Measurements from ENCODE around the gene PEF1. TPM values are rescaled to one million over a fixed set of nuclear protein-coding genes. Genes with fewer than 3 reads are reported as not detected.

PEF1 gene
- total and polyA plus RNA-seq, 7 donors, result 52.9 to 87.4 (median 66.4) TPM

- Histone ChIP-seq H3K27ac (peak overlapping the region; percentile 77 to 82 (median 80)), H3K4me1 (peaks cover 0 to 99% (median 89%) of the 10 kb centered on the region in 4 donors), H3K27me3 (no peaks in the 10 kb centered on the region), H3K36me3 (peaks cover 0 to 12% (median 3%) of the 10 kb centered on the region in 4 donors), H3K9me3 (no peaks in the 10 kb centered on the region), H3K4me3 (peak overlapping the region in 1 of 4 donors; percentile 32)
- intact Hi-C loops (cut with DNase I), result no loop called here
- TF ChIP-seq POLR2AphosphoS5 (IDR thresholded peaks at IDR 0.05) (no peak), EP300 (IDR thresholded peaks at IDR 0.05) (no peak), POLR2A (IDR thresholded peaks at IDR 0.05) (no peak)
- TF ChIP-seq, protein P1, sequence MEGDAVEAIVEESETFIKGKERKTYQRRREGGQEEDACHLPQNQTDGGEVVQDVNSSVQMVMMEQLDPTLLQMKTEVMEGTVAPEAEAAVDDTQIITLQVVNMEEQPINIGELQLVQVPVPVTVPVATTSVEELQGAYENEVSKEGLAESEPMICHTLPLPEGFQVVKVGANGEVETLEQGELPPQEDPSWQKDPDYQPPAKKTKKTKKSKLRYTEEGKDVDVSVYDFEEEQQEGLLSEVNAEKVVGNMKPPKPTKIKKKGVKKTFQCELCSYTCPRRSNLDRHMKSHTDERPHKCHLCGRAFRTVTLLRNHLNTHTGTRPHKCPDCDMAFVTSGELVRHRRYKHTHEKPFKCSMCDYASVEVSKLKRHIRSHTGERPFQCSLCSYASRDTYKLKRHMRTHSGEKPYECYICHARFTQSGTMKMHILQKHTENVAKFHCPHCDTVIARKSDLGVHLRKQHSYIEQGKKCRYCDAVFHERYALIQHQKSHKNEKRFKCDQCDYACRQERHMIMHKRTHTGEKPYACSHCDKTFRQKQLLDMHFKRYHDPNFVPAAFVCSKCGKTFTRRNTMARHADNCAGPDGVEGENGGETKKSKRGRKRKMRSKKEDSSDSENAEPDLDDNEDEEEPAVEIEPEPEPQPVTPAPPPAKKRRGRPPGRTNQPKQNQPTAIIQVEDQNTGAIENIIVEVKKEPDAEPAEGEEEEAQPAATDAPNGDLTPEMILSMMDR (IDR thresholded peaks at IDR 0.05), result no peak
- DNase-seq, result no peak
- 89 to 94% methylated on average over 11 of the region's 11 CpGs for WGBS, 2 donors
Observed at GRCh38 chr1:31671147-31671546, 26.5 kb upstream of the PEF1 start.

DNA sequence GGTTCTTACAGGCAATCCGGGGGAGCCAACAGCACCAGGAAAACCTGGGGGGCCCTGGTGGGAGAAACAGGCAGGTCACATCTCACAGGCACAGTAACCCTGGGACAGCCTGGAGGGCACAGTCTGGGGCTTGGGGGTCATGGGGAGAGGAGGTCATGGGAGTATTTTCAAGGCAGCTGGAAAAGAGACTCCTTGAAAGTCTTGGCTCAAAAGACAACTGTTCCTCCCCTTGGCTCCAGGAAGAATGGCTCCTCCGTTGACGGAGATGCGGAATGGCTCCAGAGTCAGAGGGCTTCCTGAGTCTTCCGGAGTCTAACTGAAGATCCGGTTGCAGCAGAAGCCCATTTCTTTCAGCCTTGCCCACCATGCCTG, 25.9 kb upstream of the PEF1 start:
- no peak for TF ChIP-seq POLR2A (IDR thresholded peaks at IDR 0.05)
- TF ChIP-seq, protein P1 (IDR thresholded peaks at IDR 0.05), result peak in 1 of 4 experiments; percentile 18
- TF ChIP-seq EP300 (IDR thresholded peaks at IDR 0.05), result no peak
- TF ChIP-seq POLR2AphosphoS5 (IDR thresholded peaks at IDR 0.05), result no peak
- Histone ChIP-seq H3K36me3 (peaks cover 0 to 12% (median 3%) of the 10 kb centered on the region in 4 donors), H3K27ac (peak overlapping the region; percentile 77 to 82 (median 80)), H3K9me3 (no peaks in the 10 kb centered on the region), H3K27me3 (no peaks in the 10 kb centered on the region), H3K4me1 (peaks cover 0 to 100% (median 88%) of the 10 kb centered on the region in 4 donors), H3K4me3 (peak overlapping the region in 3 of 4 donors; percentile 26 to 32 (median 28))
- intact Hi-C loops (cut with DNase I), result no loop called here
- 67 to 73% methylated on average over 6 of the region's 6 CpGs for WGBS, 2 donors
- no peak for DNase-seq

- no peaks in the 10 kb centered on the region for H3K27me3 ChIP-seq
- peak overlapping the region in 3 of 4 donors; percentile 26 to 32 (median 28) for H3K4me3 ChIP-seq
- 7 to 12% methylated on average over 30 of the region's 30 CpGs for WGBS, 2 donors
- TF ChIP-seq EP300 (IDR thresholded peaks at IDR 0.05), result no peak
- peak in 1 of 2 donors; percentile 11 for TF ChIP-seq POLR2A (IDR thresholded peaks at IDR 0.05)
- peak; percentile 5 to 57 (median 38) for TF ChIP-seq POLR2AphosphoS5 (IDR thresholded peaks at IDR 0.05)
- TF ChIP-seq, protein P1 (IDR thresholded peaks at IDR 0.05), result peak in 1 of 4 experiments; percentile 26
- H3K36me3 ChIP-seq, result peaks cover 0 to 18% (median 3%) of the 10 kb centered on the region in 4 donors
- intact Hi-C loops (cut with DNase I), result loop anchor here (2.0 to 10.0 kb wide), 2 partner anchors 45 to 295 kb away; no protein-coding TSS in a partner anchor
- DNase-seq, result peak; percentile 94
- H3K27ac ChIP-seq, result peak overlapping the region; percentile 77 to 82 (median 80)
- no peaks in the 10 kb centered on the region for H3K9me3 ChIP-seq
- H3K4me1 ChIP-seq, result peaks cover 0 to 95% (median 82%) of the 10 kb centered on the region in 4 donors
Observed at GRCh38 chr1:31669786-31670592, 25.3 kb upstream of the PEF1 start.

GRCh38 chr1:31669433-31669785, 24.7 kb upstream of the PEF1 start:
- no peaks in the 10 kb centered on the region for H3K9me3 ChIP-seq
- peak overlapping the region in 3 of 4 donors; percentile 26 to 32 (median 28) for H3K4me3 ChIP-seq
- TF ChIP-seq, protein P1 (IDR thresholded peaks at IDR 0.05), result no peak
- TF ChIP-seq EP300 (IDR thresholded peaks at IDR 0.05), result no peak
- no peak for TF ChIP-seq POLR2A (IDR thresholded peaks at IDR 0.05)
- TF ChIP-seq POLR2AphosphoS5 (IDR thresholded peaks at IDR 0.05), result no peak
- DNase-seq, result no peak
- H3K27ac ChIP-seq, result peak overlapping the region; percentile 77 to 82 (median 80)
- peaks cover 0 to 20% (median 3%) of the 10 kb centered on the region in 4 donors for H3K36me3 ChIP-seq
- 17 to 61% methylated on average over 7 of the region's 7 CpGs for WGBS, 2 donors
- peaks cover 0 to 90% (median 76%) of the 10 kb centered on the region in 4 donors for H3K4me1 ChIP-seq
- H3K27me3 ChIP-seq, result no peaks in the 10 kb centered on the region
- intact Hi-C loops (cut with DNase I), result loop anchor here (2.0 to 10.0 kb wide), 2 partner anchors 45 to 295 kb away; no protein-coding TSS in a partner anchor
